GM18526 (cell line): ENCODE measurements around the gene POU2F3.

ENCODE experiments used
- POLR2A ChIP-seq: IDR thresholded peaks from 3 replicates; pipeline ENCODE4 v1.6.1; 2011; ENCODE audit not compliant: insufficient read length; ENCODE audit errors: extremely low read depth

The POU2F3 gene

DNA sequence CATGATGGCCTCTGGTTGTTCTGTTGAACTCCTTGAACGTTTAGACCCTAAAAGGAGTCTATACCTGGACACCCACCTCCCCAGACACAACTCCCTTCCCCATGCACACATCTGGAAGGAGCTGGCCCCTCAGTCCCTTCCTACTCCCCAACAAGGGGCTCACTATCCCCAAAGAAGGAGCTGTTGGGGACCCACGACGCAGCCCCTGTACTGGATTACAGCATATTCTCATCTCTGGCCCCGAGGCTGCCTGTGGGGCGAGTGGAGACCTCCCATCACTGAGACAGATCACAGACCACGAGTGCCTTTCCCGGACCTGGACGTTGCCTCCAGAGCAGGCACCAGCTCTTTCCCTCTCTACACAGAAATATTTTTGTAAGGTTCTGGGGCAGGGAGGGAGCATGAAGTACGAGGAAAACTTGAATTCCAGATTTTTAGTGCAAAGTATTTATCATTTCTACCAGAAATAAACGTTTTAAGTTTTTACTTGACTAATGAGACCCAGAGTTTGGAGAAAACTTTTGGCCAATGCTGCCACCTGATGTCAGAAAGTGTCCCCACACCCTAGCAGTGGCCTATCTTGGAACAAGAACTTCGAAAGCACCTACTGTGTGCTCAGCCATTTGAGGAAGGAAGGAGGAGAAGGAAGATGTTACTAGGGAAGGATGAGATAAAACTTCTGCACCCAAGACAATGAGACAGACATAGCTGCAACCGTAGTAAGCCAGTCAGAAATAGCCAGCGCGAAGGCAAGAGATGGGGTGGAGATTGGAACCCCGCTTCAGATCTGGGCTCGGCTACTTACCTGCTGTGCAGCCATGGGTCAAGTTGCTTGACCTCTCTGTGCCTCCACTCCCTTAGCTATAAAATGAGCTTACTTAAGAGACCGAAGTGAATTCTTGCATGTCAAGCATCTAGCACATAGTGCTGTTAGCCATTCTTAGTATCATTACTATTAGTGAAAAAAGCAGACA lies 10.2 kb upstream of the POU2F3 start:
- no peak for TF ChIP-seq POLR2A

DNA sequence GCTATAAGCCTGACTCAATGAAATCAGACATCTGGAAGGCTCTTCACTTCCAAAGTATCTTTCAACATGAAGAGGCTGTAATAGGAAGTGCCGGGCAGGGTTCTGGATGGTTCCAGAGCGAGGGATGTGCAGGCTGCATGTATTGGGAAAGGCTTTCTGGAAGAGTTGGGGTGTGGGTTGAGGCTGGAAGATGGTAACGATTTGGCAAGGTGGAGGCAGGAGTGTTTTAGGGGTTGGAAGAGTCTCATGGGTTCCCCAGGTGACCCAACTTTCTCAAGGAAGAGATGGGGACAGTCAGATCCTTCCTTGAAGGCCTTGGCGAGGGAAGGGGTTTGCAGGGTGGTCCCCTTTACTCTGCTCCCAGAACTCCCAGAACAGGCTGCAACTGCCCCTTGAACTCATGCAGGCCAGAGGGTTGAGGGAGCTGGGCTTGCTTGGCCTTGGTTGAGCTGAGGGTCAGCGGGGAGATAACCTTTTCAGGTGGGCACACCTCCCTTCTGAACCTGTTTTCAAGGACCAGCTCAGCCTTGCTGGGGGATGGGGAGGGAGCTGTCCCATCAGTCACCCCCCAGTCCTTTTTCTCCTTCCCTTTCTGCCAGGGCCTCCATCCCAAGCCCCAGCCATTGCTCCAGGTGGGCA lies 9.4 kb upstream of the POU2F3 start:
- TF ChIP-seq POLR2A, result no peak

DNA sequence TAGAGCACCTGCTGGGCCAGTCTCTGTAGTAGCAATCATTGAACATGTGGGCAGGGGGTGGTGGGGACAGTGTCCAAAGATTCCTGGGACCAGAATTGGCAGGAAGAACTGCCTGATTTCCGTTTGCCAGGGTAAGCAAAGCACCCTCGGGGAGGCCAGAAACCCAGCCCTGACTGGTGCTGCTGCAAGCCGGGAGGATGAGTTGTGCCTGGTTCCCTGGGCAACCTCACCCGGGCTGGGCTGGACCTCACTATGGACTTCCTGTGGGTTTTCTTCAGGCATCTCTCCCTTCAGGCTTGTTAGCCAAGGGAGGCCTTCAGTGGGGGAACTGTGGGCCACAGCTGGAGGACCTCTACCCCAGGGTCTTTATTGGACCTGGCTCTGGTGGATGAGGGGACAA lies 8.0 kb upstream of the POU2F3 start:
- no peak for TF ChIP-seq POLR2A

DNA sequence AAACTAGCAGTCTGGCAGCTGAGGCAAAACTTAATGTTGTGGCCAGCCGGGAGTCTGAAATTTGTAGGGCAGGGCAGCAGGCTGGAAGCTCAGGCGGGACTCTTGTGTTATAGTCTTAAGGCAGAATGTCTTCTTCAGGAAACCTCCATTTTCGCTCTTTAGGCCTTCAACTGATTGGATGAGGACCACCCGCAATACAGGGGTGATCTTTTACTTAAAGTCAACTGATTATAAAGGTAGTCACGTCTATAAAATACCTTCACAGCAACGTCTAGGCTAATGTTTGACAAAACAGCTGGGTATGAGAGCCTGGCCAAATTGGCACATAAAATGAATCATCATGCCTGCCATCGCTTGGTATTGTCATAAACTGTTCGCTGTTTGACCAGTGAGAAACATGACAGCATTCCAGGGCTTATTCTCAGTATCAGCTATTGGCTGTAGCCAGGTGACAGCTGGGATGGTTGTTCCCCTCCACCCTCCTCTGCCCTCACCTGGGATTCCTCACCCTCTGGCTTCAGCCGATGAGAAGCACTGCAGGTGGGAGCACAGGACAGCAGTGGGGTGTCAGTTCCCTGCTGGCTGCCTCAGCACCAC lies 6.6 kb upstream of the POU2F3 start:
- TF ChIP-seq POLR2A, result no peak

DNA sequence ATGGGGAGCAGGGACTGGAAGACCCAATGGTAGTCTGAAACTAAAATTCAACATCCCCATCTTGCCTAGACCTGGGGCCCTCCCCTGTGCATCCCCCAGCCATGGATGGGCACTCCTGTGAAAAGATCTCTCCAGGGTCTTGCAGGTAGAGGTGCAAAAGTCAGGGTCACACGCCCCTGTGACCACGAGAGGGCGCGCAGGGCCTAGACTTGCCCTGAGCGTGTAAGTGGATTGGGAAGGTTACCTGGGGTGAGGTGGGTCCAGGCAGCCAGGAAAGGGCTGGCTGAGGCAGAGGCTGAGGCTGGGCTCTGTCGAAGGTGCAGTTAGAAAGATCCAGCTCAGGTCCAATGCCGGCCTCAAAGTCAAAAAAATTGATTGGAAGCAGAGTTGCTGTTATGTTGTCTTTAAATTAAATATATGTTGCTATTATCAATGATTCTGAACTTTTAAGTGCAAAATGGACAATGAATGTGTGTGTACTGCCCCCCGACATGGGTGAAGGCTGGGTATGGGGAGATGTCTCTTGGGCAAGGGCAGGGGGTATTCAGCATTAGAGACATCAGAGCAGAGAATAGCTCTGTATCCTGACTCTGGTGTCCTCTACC lies 4.8 kb upstream of the POU2F3 start:
- no peak for TF ChIP-seq POLR2A

DNA sequence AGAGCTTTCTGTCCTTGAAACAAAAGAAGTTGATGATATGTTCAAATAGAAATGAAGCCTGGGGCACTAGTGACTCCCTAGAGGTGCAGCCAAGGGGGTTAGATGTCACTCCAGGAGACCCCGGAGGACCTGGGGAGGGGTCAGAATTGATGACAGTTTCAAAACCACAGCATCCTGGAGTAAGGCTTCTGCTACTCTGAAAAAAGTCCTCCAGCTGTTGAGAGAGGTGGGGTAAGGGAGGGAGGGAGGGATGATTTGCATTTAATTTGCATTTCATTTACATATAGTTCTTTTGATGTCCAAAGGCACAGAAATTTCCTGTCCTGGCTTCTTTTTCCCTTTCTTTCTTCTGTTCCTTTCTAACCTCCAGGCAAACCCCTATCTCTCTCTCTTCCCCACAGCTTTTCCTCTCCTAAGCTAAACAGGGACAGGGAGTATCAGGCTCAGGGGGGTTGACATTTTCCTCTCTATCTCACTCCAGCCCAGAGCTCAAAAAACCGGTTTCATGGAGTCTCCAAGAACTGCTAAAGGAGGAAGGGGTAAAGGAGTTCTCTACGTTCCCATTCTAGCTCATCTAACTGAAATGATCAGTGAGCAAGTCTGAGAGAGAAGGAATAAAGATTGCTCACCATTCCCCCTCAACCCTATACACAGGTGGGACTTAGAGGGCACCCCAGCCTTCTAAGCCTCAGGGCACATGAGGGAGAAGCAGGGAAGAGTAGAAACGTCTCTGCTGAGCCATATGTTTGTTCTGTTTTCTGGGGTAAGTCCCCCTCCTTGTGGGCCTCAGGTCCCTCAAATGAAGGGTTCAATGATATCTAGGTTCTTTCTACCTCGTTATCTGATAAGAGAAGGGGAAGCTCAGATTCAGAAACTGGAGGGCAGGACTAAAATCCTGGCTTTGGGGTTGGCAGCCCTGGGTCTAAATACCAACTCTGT lies 3.5 kb upstream of the POU2F3 start:
- peak; percentile 25 for TF ChIP-seq POLR2A

DNA sequence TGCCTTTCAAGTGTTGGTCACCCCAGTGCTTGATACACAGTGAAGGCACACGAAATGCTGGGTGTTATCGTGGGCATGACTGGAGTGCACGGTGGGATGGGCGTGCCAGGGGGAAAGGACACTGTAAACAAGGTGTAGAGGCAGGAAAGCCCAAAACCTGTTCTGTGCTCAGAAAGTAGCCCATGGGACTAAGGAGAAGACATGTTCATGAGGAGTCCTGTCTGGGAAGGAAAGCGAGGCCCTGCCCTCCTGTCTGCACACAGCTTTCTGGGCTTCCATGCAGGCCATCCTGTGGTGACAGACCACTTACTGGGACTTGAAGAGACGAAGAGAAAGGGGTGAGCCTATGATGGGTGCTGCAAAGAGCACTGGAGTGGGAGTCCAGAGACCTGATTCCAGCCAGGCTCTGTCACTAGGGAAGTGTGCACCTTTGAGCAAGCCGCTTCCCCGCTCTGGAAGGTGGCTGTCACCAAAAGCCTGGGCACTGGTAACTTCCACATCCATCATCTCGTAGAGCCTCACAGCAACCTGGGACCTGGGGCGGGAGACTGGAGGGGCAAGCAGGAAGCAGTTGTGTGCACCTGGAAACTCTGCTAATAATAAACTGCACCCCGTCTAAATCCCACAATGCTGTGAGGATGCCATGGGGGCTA lies 846 bp upstream of the POU2F3 start:
- TF ChIP-seq POLR2A, result no peak

DNA sequence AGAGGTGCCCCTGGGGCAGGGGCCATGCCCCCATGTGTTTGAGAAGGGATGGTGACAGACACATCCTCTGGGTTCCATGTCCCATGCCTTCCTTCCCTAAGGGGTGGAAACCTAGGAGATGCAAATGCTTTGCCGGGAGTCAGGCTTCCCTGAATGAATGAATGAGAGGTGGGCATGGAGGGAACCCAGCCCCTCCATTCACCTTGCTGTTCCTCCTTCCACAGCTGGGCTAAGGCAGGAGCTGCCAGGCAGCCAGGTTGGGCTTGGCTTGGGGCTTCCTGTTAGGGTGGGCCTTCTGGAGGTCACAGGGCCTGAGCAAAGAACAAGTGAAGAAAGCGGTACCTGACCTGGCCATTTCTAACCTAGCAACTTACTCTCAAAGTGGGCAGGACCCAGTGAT lies 926 bp downstream of the POU2F3 start:
- no peak for TF ChIP-seq POLR2A

DNA sequence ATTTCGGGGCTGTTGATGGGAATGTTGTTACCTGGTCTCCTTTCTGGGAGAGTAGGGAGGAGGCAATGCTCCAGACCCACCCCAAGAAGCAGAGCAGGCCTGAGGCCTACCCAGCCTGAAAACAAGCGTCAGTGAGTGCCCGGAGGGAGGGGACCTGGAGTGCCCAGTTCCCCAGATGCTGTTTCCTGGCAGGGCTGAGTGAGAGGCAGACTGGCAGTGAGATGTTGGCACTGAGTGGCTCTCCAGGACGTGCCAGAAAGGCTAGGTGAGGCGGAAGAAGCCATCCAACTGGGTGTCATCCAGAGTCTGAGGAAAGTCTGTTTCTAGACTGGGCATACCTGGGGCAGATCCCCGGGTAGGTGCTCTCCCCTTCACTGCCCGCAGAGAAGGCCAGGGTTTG lies 1.3 kb downstream of the POU2F3 start:
- no peak for TF ChIP-seq POLR2A

DNA sequence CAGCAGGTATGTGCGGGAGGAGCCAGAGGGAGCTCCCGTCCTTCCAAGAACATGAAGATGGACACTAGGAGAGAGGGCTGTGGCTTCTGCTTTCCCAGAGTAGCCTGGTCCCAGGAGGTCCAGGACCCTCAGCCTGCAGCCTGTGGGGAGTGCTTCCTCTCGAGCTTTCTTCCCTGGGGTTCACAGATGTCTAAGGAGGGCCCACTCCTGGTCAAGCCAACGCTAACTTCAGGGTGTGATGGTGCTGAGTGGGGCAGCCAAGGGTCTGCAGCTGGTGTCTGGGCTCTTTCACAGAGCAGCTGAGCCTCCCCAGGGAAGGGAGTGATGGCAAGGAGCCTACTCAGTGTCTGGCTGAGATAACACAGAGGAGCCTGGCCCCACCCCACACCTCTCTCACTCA lies 3.3 kb downstream of the POU2F3 start:
- no peak for TF ChIP-seq POLR2A

DNA sequence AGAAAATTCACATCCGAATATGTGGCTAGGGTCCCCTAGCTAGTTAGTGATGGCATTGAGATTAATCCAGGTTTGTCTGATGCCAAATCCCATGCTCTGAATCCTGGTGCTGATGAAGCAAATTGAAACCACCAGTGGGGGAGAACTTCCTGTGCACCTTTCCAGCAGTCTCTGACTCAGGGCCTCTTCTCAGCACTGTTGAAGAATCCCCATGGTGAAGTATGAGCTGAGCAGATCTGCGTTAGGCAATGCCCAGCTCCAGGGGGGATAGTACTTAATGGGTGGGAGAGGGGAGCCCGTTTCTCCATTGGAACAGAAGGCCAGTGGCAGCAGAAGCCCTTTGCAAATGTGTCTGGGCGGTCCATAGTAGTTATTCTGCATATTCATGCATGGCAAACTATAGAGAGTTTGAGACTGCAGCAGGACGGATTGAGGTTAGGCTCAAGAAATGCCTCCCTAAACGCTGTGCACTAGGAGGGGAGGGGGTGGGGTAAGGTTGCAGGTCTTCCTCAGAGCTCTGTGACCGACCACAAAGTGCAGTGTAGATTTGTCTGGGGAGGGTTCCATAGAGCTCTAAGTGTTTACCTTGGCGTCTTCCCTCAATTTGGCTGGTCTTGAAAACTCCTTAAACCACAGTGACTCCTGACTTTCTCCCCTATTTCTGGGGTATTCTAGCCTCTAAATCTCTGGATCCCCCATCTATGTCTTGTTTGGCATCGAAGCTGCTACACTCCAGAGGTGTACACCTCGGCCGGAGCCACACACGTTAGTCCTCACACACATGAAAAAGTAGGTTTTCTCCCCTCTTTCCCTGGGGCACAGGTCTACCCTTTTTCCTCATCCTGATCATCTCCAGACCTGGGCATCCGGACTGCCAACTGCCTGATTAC lies 4.8 kb downstream of the POU2F3 start:
- no peak for TF ChIP-seq POLR2A

DNA sequence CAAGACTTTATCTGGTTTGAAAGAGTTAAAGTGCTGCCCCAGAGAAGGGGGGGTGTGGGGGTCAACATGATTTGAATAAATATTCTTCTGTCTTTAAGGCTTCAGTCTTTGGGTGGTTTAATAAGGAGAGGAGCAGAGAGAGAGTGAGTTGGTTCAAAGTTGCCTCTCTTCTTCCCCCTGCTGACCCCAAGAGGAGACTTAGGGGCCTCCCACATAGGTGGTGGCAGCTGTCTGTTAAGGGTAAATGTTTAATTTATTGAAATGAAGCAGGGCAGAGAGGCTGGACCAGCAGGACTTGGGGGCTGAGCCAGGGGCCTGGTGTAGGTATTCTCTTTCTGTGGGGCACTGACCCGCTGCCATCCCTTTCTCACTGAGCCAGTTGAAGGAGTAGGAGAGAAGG lies 5.5 kb downstream of the POU2F3 start:
- TF ChIP-seq POLR2A, result no peak
